GM23338 (cell line): ENCODE data around the gene GMPPA.

Experiments used
- CTCF ChIP-seq, 2 experiments: fragments of 200-600 bp in 1 of 2; sonication (generic) in 1 of 2; conservative IDR thresholded peaks; 2 replicates each; pipeline versions ENCODE4 v1.5.1 to v1.6.1; 2016 to 2017; ENCODE audit warnings: antibody characterized with exemption in 2 of 2, low read depth in 2 of 2, mild to moderate bottlenecking in 2 of 2, moderate library complexity in 1 of 2
- EZH2 ChIP-seq: fragments of 200-600 bp; sonication (generic); IDR thresholded peaks from one replicate; pipeline ENCODE4 v1.8.0; 2017; ENCODE audit warnings: antibody characterized with exemption, mild to moderate bottlenecking, low read depth; ENCODE audit not compliant: unreplicated experiment

- TF ChIP-seq CTCF (conservative IDR thresholded peaks at IDR 0.05; ENCODE audit: low read depth in 2 of 2): peak; percentile 59 to 78
- TF ChIP-seq EZH2: no peak
Observed at GRCh38 chr2:219490186-219490585, 8.5 kb upstream of the GMPPA start.
